ENCODE measurements around the gene CPNE9. TPM values are rescaled to one million over a fixed set of nuclear protein-coding genes. Genes with fewer than 3 reads are reported as not detected.

The CPNE9 gene
- total RNA-seq (not detected in 2 replicates), polyA plus RNA-seq (not detected in 2 replicates)

GRCh38 chr3:9703736-9704346, at the start of gene CPNE9:
Gene CPNE9 (plus strand): TSS chr3:9703833. CDS start chr3:9703997, 164 bp downstream.
- Histone ChIP-seq H3K9me2 (replicated peaks; ENCODE audit: insufficient read depth) (no peaks in the 10 kb centered on the region), H3K4me3 (no peak within 1 kb of the TSS), H4K20me1 (ENCODE audit: insufficient read depth, poor library complexity, severe bottlenecking) (no peaks in the 10 kb centered on the region), H3K36me3 (replicated peaks; ENCODE audit: insufficient read depth, low read depth) (no peaks in the 10 kb centered on the region), H3K79me2 (no peaks in the 10 kb centered on the region), H3K4me2 (peak within 1 kb of the TSS; percentile 91), H3K27me3 (peaks cover 30% of the 10 kb centered on the region), H3K9me3 (ENCODE audit: low read depth) (no peaks in the 10 kb centered on the region), H2AFZ (no peak within 1 kb of the TSS), H3K4me1 (ENCODE audit: insufficient read depth) (peaks cover 10% of the 10 kb centered on the region), H3K27ac (no peak within 1 kb of the TSS)
- TF ChIP-seq CTCF (IDR thresholded peaks at IDR 0.05; ENCODE audit: poor library complexity) (no peak), EZH2phosphoT487 (IDR thresholded peaks at IDR 0.05; ENCODE audit: low read depth, severe bottlenecking, unreplicated experiment) (no peak), EZH2 (IDR thresholded peaks at IDR 0.05; ENCODE audit: borderline replicate concordance) (no peak)
- DNase-seq (ENCODE audit: low spot score): no peak
- WGBS (ENCODE audit: low lambda C conversion rate, missing lambda C conversion rate): 8% methylated on average over 27 of the region's 56 CpGs

- H3K27me3 ChIP-seq: no peaks in the 10 kb centered on the region
- no peak for TF ChIP-seq EZH2 (IDR thresholded peaks at IDR 0.05; ENCODE audit: borderline replicate concordance)
- no peak for TF ChIP-seq CTCF (IDR thresholded peaks at IDR 0.05; ENCODE audit: poor library complexity)
- TF ChIP-seq EZH2phosphoT487 (IDR thresholded peaks at IDR 0.05; ENCODE audit: low read depth, severe bottlenecking, unreplicated experiment): no peak
- H3K4me1 ChIP-seq (ENCODE audit: insufficient read depth): no peaks in the 10 kb centered on the region
- H3K79me2 ChIP-seq: peaks cover 2% of the 10 kb centered on the region
- no peak overlapping the region for H3K4me2 ChIP-seq
- WGBS (ENCODE audit: low lambda C conversion rate, missing lambda C conversion rate): 98% methylated on average over 4 of the region's 4 CpGs
- no peaks in the 10 kb centered on the region for H3K9me3 ChIP-seq (ENCODE audit: low read depth)
- no peaks in the 10 kb centered on the region for H3K9me2 ChIP-seq (replicated peaks; ENCODE audit: insufficient read depth)
- no peak for DNase-seq (ENCODE audit: low spot score)
- H3K36me3 ChIP-seq (replicated peaks; ENCODE audit: insufficient read depth, low read depth): peaks cover 3% of the 10 kb centered on the region
- no peaks in the 10 kb centered on the region for H4K20me1 ChIP-seq (ENCODE audit: insufficient read depth, poor library complexity, severe bottlenecking)
- H2AFZ ChIP-seq: no peak overlapping the region
- H3K27ac ChIP-seq: no peak overlapping the region
- H3K4me3 ChIP-seq: no peak overlapping the region
Observed at GRCh38 chr3:9659849-9660248, 43.8 kb upstream of the CPNE9 start.

GRCh38 chr3:9660972-9661371, 42.7 kb upstream of the CPNE9 start:
- Histone ChIP-seq H3K9me2 (replicated peaks; ENCODE audit: insufficient read depth) (no peaks in the 10 kb centered on the region), H3K27me3 (no peaks in the 10 kb centered on the region), H3K4me2 (no peak overlapping the region), H4K20me1 (ENCODE audit: insufficient read depth, poor library complexity, severe bottlenecking) (no peaks in the 10 kb centered on the region), H3K36me3 (replicated peaks; ENCODE audit: insufficient read depth, low read depth) (peaks cover 3% of the 10 kb centered on the region), H2AFZ (no peak overlapping the region), H3K27ac (no peak overlapping the region), H3K4me1 (ENCODE audit: insufficient read depth) (no peaks in the 10 kb centered on the region), H3K79me2 (peaks cover 2% of the 10 kb centered on the region), H3K4me3 (no peak overlapping the region), H3K9me3 (ENCODE audit: low read depth) (no peaks in the 10 kb centered on the region)
- WGBS (ENCODE audit: low lambda C conversion rate, missing lambda C conversion rate): 96% methylated on average over 6 of the region's 6 CpGs
- no peak for DNase-seq (ENCODE audit: low spot score)
- no peak for TF ChIP-seq EZH2phosphoT487 (IDR thresholded peaks at IDR 0.05; ENCODE audit: low read depth, severe bottlenecking, unreplicated experiment)
- TF ChIP-seq EZH2 (IDR thresholded peaks at IDR 0.05; ENCODE audit: borderline replicate concordance): no peak
- no peak for TF ChIP-seq CTCF (IDR thresholded peaks at IDR 0.05; ENCODE audit: poor library complexity)

All from hepatocyte (in vitro differentiated cells).